HG03558 (cell line): ENCODE measurements around the gene CATSPER3.

Source experiments
- ATAC-seq: cut with Tn5 transposase; IDR thresholded peaks from one replicate; pipeline ENCODE4 v1.9.1; 2021; ENCODE audit warnings: moderate number of reproducible peaks; ENCODE audit not compliant: unreplicated experiment; ENCODE audit errors: extremely low read depth

Gene CATSPER3

DNA sequence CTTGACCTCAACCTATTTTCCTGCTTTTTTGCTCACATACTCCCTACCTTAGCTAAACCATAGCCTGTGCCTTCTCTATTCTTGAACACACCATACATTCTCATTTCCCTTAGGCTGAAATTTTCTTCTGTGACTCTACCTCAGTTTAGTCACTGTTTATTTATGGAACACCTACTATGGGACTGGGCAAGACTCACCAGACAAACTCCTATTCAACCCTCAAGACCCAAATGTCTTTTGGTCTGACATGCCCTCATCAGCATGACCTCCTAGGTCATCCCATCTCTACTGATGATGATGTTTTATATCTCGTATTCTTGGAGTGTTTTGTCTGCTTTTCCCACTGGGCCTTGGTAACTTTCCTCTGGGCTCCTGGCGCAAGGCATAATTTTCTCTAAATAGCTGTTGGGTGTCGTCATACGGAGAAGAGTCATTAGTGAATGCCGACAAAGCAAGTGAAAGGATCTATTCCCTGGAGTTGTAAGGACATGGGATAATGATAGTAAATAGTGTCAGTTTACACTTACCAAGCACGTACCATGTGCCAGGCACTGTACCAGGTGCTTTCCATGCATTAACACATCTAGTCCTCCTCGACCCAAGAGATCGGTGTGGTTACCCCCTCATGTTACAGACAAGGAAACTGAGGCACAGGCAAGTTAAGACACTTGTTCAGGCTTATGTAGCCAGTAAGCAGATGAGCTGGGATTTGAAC lies 88.8 kb downstream of the CATSPER3 start:
- ATAC-seq: no peak

GRCh38 chr5:135057233-135057632 lies 89.5 kb downstream of the CATSPER3 start:
- ATAC-seq: no peak

GRCh38 chr5:135058331-135058732 lies 90.6 kb downstream of the CATSPER3 start:
- ATAC-seq: no peak

DNA sequence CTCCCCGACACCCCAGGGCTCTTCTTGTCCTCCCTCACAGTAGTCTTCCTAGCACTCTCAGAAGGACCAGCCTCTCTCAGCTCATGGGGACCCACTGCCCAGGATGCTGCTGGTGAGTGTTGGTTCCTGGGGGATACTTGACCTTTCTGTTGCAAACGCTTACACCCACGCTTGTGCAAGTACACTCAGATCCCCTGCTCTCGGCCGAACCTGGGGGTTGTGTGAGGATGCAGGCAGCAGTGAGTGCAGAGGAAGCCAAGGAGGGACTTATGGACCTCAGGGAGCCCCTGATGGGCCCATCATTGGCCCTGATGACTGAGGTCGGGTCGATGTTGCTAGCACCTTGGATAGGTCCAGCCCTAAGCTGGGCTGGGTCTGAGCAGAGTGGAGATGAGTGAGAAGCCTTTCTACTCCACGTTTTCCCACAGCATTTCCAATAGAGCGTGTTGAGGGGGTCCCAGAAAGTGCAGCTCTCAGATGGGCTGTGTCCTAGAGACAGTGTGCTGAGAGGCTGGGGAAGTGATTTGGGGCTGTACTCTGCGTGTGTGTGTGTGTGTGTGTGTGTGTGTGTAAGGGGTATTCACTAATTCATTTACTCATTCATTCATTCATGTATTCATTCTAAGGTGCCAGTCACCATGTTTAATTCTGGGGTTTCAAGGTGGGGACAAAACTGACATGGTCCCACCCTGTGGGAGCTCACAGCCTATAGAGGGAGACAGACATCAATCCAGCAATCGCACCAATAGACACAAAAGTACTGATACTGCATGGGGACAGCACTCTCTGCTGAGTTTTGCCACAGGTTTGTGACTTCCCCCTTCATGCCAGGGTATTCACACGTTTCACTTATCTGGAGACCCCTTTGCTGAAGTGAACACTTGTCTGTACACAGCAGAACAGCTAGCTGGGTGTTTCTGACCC lies 91.6 kb downstream of the CATSPER3 start:
- no peak for ATAC-seq

- ATAC-seq: no peak
These were observed 92.3 kb downstream of the CATSPER3 start for GRCh38 chr5:135060021-135060420.

DNA sequence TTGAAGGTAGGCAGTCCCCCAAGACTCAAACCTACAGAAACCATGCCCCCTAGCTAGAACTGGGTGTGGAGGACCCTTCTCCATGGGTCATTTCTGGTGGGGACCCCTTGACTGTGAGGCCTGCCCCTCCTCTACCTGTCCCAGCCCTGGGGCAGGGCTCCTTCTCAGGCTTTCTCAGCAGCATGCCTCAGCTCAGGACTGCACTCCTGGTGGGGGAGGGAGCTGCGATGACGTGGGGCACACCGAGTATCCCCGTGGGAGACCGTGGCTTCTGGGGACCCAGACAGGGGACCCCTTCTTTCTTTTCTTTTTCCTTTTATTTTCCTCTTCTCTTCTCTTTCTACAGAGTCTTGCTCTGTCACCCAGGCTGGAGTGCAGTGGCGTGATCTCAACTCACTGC lies 93.3 kb downstream of the CATSPER3 start:
- ATAC-seq: no peak
